GM15510 (cell line): ENCODE results near the gene NAT8L.

Experiments
- POLR2A ChIP-seq: IDR thresholded peaks from 3 replicates; pipeline ENCODE4 v1.6.1; 2011; ENCODE audit warnings: borderline replicate concordance; ENCODE audit not compliant: insufficient read length; ENCODE audit errors: extremely low read depth

The NAT8L gene

GRCh38 chr4:2105559-2105958 is 46.4 kb downstream of the NAT8L start:
- TF ChIP-seq POLR2A: no peak

DNA sequence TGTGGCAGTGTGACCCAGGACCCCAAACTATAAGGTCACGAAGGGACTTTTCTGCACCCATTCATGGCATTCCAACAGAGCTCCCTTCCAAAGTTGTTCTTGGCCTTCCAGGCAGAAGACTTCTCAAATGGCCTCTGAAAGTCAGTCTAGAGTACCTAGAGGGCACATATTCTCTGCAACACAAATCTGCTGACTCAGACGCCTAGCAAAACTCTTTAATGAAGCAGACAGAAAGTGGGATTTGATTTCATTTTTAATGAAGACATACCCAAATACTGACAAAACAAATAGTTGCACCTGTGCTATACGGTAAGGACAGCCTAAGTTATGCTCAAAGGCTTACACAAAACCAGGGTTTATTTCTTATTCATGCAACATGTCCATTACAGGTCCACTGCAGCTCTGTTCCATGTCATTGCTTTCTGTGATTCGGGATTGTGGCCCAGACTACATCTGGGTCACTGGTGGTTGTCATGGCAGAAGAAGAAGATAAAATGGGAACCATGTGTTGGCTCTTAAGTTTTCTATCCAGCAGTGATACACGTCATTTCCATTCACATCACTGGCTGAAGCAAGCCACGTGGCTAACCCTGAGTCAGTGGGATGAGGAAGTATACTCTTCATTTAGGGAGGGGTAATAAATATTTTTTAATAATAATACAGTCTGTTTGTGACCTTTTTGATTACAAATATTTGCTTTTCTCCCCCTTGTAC is 57.7 kb downstream of the NAT8L start:
- TF ChIP-seq POLR2A: no peak
